Esophagus muscularis mucosa (tissue), 4 donors: Measurements from ENCODE around the gene A2M. TPM values are rescaled to one million over a fixed set of nuclear protein-coding genes. Genes with fewer than 3 reads are reported as not detected.

Experiments used
- DNase-seq: peaks from one replicate; pipeline ENCODE4 v3.0.0-alpha.2; 2017; ENCODE audit errors: extremely low spot score
- H3K27ac ChIP-seq, 4 donors: fragments of 200-600 bp; sonication (generic); replicated peaks in 1 of 4; 1 replicate in 3 of 4; 2 replicates in 1 of 4; pipeline ENCODE4 v1.5.1; 2016 to 2019; ENCODE audit warnings: mild to moderate bottlenecking in 1 of 4
- H3K27me3 ChIP-seq, 4 donors: fragments of 200-600 bp; sonication (generic); one replicate each; pipeline versions ENCODE4 v1.5.1 to v1.6.0; 2016 to 2019
- H3K36me3 ChIP-seq, 4 donors: fragments of 200-600 bp; sonication (generic); one replicate each; pipeline ENCODE4 v1.5.1; 2016 to 2019
- H3K4me1 ChIP-seq, 4 donors: fragments of 200-600 bp; sonication (generic); one replicate each; pipeline ENCODE4 v1.5.1; 2016 to 2019
- H3K4me3 ChIP-seq, 4 donors: fragments of 200-600 bp; sonication (generic); 1 replicate in 2 of 4; 2 replicates in 2 of 4; pipeline ENCODE4 v1.5.1; 2016 to 2019; ENCODE audit warnings: mild to moderate bottlenecking in 4 of 4, moderate library complexity in 1 of 4
- H3K9me3 ChIP-seq, 4 donors: fragments of 200-600 bp; sonication (generic); 1 replicate in 3 of 4; 2 replicates in 1 of 4; pipeline ENCODE4 v1.5.1; 2016 to 2019
- CTCF ChIP-seq, 3 experiments: fragments of 200-600 bp in 2 of 3; fragments of 450-650 bp in 1 of 3; sonication (generic) in 2 of 3; IDR thresholded peaks; one replicate each; pipeline ENCODE4 v1.5.1; 2017 to 2019; ENCODE audit warnings: antibody characterized with exemption in 3 of 3, mild to moderate bottlenecking in 2 of 3, moderate library complexity in 1 of 3
- EP300 ChIP-seq: sonication (generic); formaldehyde crosslinking; IDR thresholded peaks from one replicate; pipeline ENCODE4 v1.6.1; 2017; ENCODE audit warnings: antibody characterized with exemption
- POLR2A ChIP-seq: fragments of 450-650 bp; IDR thresholded peaks from one replicate; pipeline ENCODE4 v1.6.1; 2017; ENCODE audit warnings: antibody characterized with exemption, moderate library complexity, mild to moderate bottlenecking, low read depth
- POLR2AphosphoS5 ChIP-seq, 2 donors: sonication (generic); formaldehyde crosslinking; IDR thresholded peaks; one replicate each; pipeline ENCODE4 v1.6.1; 2017; ENCODE audit warnings: antibody characterized with exemption in 2 of 2
- WGBS: methylation state at CpG from one replicate; pipeline ENCODE4 v1.1.5; 2018; 5-methylcytosine and 5-hydroxymethylcytosine counted together
- intact Hi-C: fragments of 100-400 bp; cut with DNase I; formaldehyde crosslinking; loops from one replicate; pipeline ENCODE4 v1.15.1; 2023
- total RNA-seq, 4 donors: library from RNA; depleted of rRNA; stranded (reverse); fragments of >200 nt; gene quantifications; one replicate each; pipeline versions ENCODE4 v1.1.0 to v1.2.1, GENCODE V29; 2016

The A2M gene
- total RNA-seq, 4 donors from 2014 or later = 271 to 678 (median 484) TPM

GRCh38 chr12:9123781-9124382, 8.2 kb upstream of the A2M start:
- no peak for DNase-seq
- TF ChIP-seq POLR2A (no peak), POLR2AphosphoS5 (IDR thresholded peaks at IDR 0.05) (no peak), EP300 (no peak), CTCF (IDR thresholded peaks at IDR 0.05) (no peak)
- Histone ChIP-seq H3K4me1 (peaks cover 21 to 42% (median 30%) of the 10 kb centered on the region in 4 donors), H3K4me3 (peak overlapping the region; percentile 25 to 43 (median 36)), H3K36me3 (no peaks in the 10 kb centered on the region), H3K27ac (peak overlapping the region; percentile 58 to 72 (median 67)), H3K9me3 (no peaks in the 10 kb centered on the region), H3K27me3 (no peaks in the 10 kb centered on the region)
- intact Hi-C loops = no loop called here
- 78% methylated on average over 14 of the region's 14 CpGs for WGBS

DNA sequence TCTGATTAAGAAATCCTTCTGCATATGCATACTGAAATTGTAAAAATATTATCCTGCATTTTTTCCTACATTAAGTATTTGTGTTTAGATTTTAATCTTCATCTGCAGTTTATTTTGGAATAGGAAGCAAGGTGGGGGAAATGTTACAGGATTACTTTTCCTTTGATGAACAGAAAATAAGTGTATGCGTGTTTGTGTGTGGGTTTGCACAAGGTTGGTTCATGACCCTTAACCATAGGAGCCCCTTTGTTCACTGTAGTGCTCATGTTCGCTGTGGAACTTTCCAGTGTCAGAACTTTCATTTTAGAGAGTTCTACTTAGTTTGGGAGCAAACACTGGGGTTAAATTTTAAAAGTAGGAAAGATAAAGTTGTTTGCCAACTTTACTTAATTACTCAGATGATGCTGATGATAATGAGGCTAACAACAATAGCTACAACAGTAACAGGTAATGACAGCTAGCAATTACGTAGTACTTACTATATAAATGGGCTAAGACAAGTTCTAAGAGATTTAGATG, 6.4 kb upstream of the A2M start:
- Histone ChIP-seq H3K9me3 (no peaks in the 10 kb centered on the region), H3K4me3 (peak overlapping the region in 2 of 4 donors; percentile 1 to 2), H3K27me3 (no peaks in the 10 kb centered on the region), H3K27ac (peak overlapping the region in 2 of 4 donors; percentile 6 to 17), H3K4me1 (peaks cover 36 to 58% (median 48%) of the 10 kb centered on the region in 4 donors), H3K36me3 (no peaks in the 10 kb centered on the region)
- intact Hi-C loops = no loop called here
- TF ChIP-seq CTCF (IDR thresholded peaks at IDR 0.05) (no peak), POLR2AphosphoS5 (IDR thresholded peaks at IDR 0.05) (no peak)
- WGBS = 70% methylated on average over 3 of the region's 3 CpGs
- DNase-seq = no peak

DNA sequence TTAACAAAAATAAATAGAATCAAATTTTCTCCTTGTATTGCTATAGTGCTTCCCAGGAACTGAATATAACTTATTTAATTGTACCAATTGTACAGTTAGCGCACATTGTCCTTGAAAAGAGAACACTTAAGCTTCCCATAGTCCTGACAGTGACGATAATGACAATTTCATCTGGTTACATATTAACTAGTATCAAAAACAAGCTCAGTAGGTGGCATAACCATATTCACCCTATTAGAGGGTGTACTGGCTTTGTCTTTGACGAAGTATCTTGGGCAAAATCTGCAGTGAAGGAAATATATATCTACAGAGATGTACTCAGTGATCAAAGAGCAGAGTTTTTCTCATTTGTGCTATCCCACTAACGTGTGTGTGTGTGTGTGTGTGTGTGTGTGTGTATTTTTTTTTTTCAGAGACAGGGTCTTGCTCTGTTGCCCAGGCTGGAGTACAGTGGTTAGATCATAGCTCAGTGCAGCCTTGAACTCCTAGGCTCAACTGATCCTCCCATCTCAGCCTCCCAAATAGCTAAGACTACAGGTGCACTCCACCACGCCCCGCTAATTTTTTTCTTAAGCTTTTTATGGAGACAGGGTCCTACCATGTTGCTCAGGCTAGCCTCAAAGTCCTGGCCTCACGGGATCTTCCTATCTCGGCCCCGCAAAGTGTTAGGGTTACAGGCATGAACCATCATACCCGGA, 4.9 kb upstream of the A2M start:
- peak overlapping the region in 1 of 4 donors; percentile 81 for H3K27ac ChIP-seq
- DNase-seq = no peak
- H3K36me3 ChIP-seq = no peaks in the 10 kb centered on the region
- no peaks in the 10 kb centered on the region for H3K27me3 ChIP-seq
- H3K9me3 ChIP-seq = no peaks in the 10 kb centered on the region
- TF ChIP-seq POLR2A (no peak), EP300 (no peak), POLR2AphosphoS5 (IDR thresholded peaks at IDR 0.05) (no peak), CTCF (IDR thresholded peaks at IDR 0.05) (no peak)
- peaks cover 44 to 71% (median 59%) of the 10 kb centered on the region in 4 donors for H3K4me1 ChIP-seq
- intact Hi-C loops = no loop called here
- no peak overlapping the region for H3K4me3 ChIP-seq
- WGBS = 91% methylated on average over 10 of the region's 10 CpGs

DNA sequence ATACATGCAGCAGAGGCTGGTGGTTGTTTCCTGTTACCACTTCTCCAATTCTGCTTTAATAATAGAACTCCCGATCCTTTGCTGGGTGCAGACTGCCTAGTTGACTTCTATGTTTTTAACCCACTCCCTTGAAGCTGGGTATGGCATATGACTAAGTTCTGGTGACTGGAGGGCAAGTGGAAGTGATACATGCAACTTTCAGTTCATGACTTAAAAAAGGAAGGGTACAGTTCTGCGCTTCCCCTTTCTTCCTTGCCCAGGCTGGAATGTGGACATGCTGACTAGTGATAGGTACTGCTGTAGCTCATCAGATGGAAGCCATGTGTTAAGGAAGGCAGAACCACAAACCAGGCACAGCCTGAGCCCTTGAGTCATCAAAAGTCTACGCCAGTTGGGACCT, 2.4 kb upstream of the A2M start:
- Histone ChIP-seq H3K27me3 (no peaks in the 10 kb centered on the region), H3K4me3 (no peak overlapping the region), H3K4me1 (peaks cover 36 to 66% (median 58%) of the 10 kb centered on the region in 4 donors), H3K9me3 (no peaks in the 10 kb centered on the region), H3K36me3 (peaks cover 0 to 5% (median under 1%) of the 10 kb centered on the region in 4 donors), H3K27ac (peak overlapping the region; percentile 77 to 83 (median 81))
- TF ChIP-seq CTCF (IDR thresholded peaks at IDR 0.05) (no peak), POLR2AphosphoS5 (IDR thresholded peaks at IDR 0.05) (peak; percentile 12 to 41)
- DNase-seq = no peak
- 61% methylated on average over 3 of the region's 3 CpGs for WGBS
- intact Hi-C loops = no loop called here
